HCT116 (cell line): ENCODE data around the gene PADI2.

Source experiments
- CTCF ChIP-seq, 3 experiments: fragments of 200-600 bp in 1 of 3; sonication (generic) in 1 of 3; IDR thresholded peaks in 2 of 3; conservative IDR thresholded peaks in 1 of 3; 2 replicates each; pipeline ENCODE4 v1.5.1; 2012 to 2017; ENCODE audit warnings: low read depth in 2 of 3, low read length in 2 of 3, antibody characterized with exemption in 1 of 3, borderline replicate concordance in 1 of 3, control low read depth in 1 of 3, mild to moderate bottlenecking in 1 of 3, mixed read lengths in 1 of 3, mixed run types in 1 of 3, moderate library complexity in 1 of 3; ENCODE audit not compliant: insufficient read depth in 1 of 3
- POLR2AphosphoS5 ChIP-seq: IDR thresholded peaks from 2 replicates; pipeline ENCODE4 v1.6.1; 2011; ENCODE audit warnings: mild to moderate bottlenecking, low read depth, low read length, moderate library complexity
- TCF7L2 ChIP-seq: IDR thresholded peaks from 2 replicates; pipeline ENCODE4 v1.7.0; 2011; ENCODE audit warnings: borderline replicate concordance, inconsistent platforms; ENCODE audit not compliant: insufficient read depth, insufficient read length; ENCODE audit errors: extremely low read depth
- YY1 ChIP-seq: IDR thresholded peaks from 2 replicates; pipeline ENCODE4 v1.6.1; 2011; ENCODE audit warnings: low read length, low read depth, moderate library complexity, mild to moderate bottlenecking; ENCODE audit not compliant: insufficient replicate concordance; ENCODE audit errors: extremely low read depth

- TF ChIP-seq POLR2AphosphoS5 (no peak), CTCF (IDR thresholded peaks at IDR 0.05 in 2 of 3, conservative IDR thresholded peaks at IDR 0.05 in 1 of 3; ENCODE audit: borderline replicate concordance in 1 of 3, insufficient read depth in 1 of 3, low read depth in 2 of 3, low read length in 2 of 3) (no peak), TCF7L2 (no peak), YY1 (no peak)
These were observed 86.5 kb downstream of the PADI2 start for GRCh38 chr1:17032741-17033140.
